HepG2 (cell line): ENCODE measurements around the gene DTX4. TPM values are rescaled to one million over a fixed set of nuclear protein-coding genes. Genes with fewer than 3 reads are reported as not detected.

Source experiments
- ATAC-seq: fragments of 200-7000 bp; cut with Tn5 transposase; 3 replicates; pipeline ENCODE4 v1.9.1; 2020; ENCODE audit warnings: mild to moderate bottlenecking, moderate library complexity
- BruUV-seq: library from RNA; stranded (reverse); fragments of 400-500 nt; replicated peaks from 2 replicates; lab custom pipeline; 2021; lab: Mats Ljungman, UMichigan
- CTCF ChIA-PET: fragments of 300-600 bp; formaldehyde crosslinking; extraction: SDS; loops from one replicate; lab custom pipeline; 2021; ENCODE audit warnings: low total read pairs, inconsistent platforms, low intra/inter-chr PET ratio; lab: Yijun Ruan, JAX
- POLR2A ChIA-PET: fragments of 350-600 bp; sonication (Branson Sonifier 250); formaldehyde crosslinking; loops from one replicate; lab custom pipeline; 2020; ENCODE audit warnings: antibody characterized with exemption, inconsistent platforms; lab: Yijun Ruan, JAX
- DNase-seq: peaks from one replicate; pipeline ENCODE4 v3.0.0-alpha.2; 2015; ENCODE audit warnings: low spot score
- FAIRE-seq: peaks from 3 replicates; lab custom pipeline; 2011; peaks lifted over from hg19 to GRCh38; lab: Jason Lieb, UNC
- H2AFZ ChIP-seq: one replicate; pipeline ENCODE4 v1.6.1; 2011; ENCODE audit warnings: low read length, inconsistent platforms
- H3K27ac ChIP-seq: fragments of 300-600 bp; 3 replicates; pipeline ENCODE4 v1.8.0; 2011; ENCODE audit warnings: mixed run types, mild to moderate bottlenecking, mixed read lengths, low read length, inconsistent platforms; ENCODE audit not compliant: insufficient read depth; ENCODE audit errors: extremely low read length
- H3K27me3 ChIP-seq, 2 experiments: fragments of 200-600 bp in 1 of 2; 2 replicates in 1 of 2; 3 replicates in 1 of 2; pipeline versions ENCODE4 v1.6.0 to v1.8.0; 2011; ENCODE audit warnings: low read length in 2 of 2, mild to moderate bottlenecking in 2 of 2, moderate library complexity in 2 of 2, inconsistent platforms in 1 of 2; ENCODE audit not compliant: insufficient read depth in 2 of 2, control insufficient read depth in 1 of 2
- H3K36me3 ChIP-seq, 2 experiments: fragments of 200-600 bp in 1 of 2; replicated peaks in 1 of 2; 2 replicates in 1 of 2; 3 replicates in 1 of 2; pipeline versions ENCODE4 v1.5.1 to v1.8.0; 2011; ENCODE audit warnings: low read length in 2 of 2, inconsistent platforms in 1 of 2; ENCODE audit not compliant: insufficient read depth in 2 of 2, control insufficient read depth in 1 of 2
- H3K4me1 ChIP-seq: 2 replicates; pipeline ENCODE4 v1.5.1; 2012; ENCODE audit warnings: low read length, inconsistent platforms; ENCODE audit not compliant: insufficient read depth
- H3K4me2 ChIP-seq: 2 replicates; pipeline ENCODE4 v1.6.0; 2011; ENCODE audit warnings: low read depth, low read length, inconsistent platforms
- H3K4me3 ChIP-seq, 3 experiments: fragments of 200-600 bp in 1 of 3; sonication (generic), shearing (Covaris generic) in 1 of 3; replicated peaks in 1 of 3; 2 replicates each; pipeline ENCODE4 v1.5.1; 2011 to 2016; ENCODE audit warnings: low read length in 3 of 3, inconsistent platforms in 2 of 3, low read depth in 2 of 3, mild to moderate bottlenecking in 2 of 3, control low read depth in 1 of 3, mixed read lengths in 1 of 3; ENCODE audit not compliant: insufficient read depth in 1 of 3
- H3K79me2 ChIP-seq: one replicate; pipeline ENCODE4 v1.6.1; 2011; ENCODE audit warnings: low read length, inconsistent platforms; ENCODE audit not compliant: insufficient read depth
- H3K9ac ChIP-seq: 2 replicates; pipeline ENCODE4 v1.6.0; 2011; ENCODE audit warnings: mild to moderate bottlenecking, low read depth, low read length, inconsistent platforms; ENCODE audit not compliant: insufficient read depth
- H3K9me3 ChIP-seq: 2 replicates; pipeline ENCODE4 v1.5.1; 2012; ENCODE audit warnings: mild to moderate bottlenecking, low read length
- H4K20me1 ChIP-seq: 2 replicates; pipeline ENCODE4 v1.6.0; 2011; ENCODE audit warnings: inconsistent platforms, mild to moderate bottlenecking, low read length, moderate library complexity; ENCODE audit not compliant: insufficient read depth
- HOXA3 ChIP-seq: sonication (generic); formaldehyde crosslinking; IDR thresholded peaks from 2 replicates; pipeline ENCODE4 v1.5.0; 2020; ENCODE audit warnings: missing genetic modification reagents
- KMT2B ChIP-seq: IDR thresholded peaks from 2 replicates; pipeline ENCODE4 v1.6.1; 2016; ENCODE audit warnings: missing genetic modification reagents, missing compliant biosample characterization
- MAFG ChIP-seq: sonication (generic); formaldehyde crosslinking; IDR thresholded peaks from 2 replicates; pipeline ENCODE4 v1.5.1; 2020; ENCODE audit warnings: mild to moderate bottlenecking, missing genetic modification reagents
- PRMT3 ChIP-seq: sonication (generic); formaldehyde crosslinking; IDR thresholded peaks from 2 replicates; pipeline ENCODE4 v1.8.1; 2022; ENCODE audit warnings: low read depth, mild to moderate bottlenecking, moderate library complexity, missing genetic modification reagents, borderline replicate concordance
- TRIM24 ChIP-seq: sonication (generic); formaldehyde crosslinking; IDR thresholded peaks from 2 replicates; pipeline ENCODE4 v1.8.0; 2022; ENCODE audit warnings: mild to moderate bottlenecking, missing genetic modification reagents
- ZIK1 ChIP-seq: sonication (generic); formaldehyde crosslinking; IDR thresholded peaks from 2 replicates; pipeline ENCODE4 v1.5.0; 2020; ENCODE audit warnings: mild to moderate bottlenecking, low read depth, missing genetic modification reagents, borderline replicate concordance
- ZNF17 ChIP-seq: sonication (generic); formaldehyde crosslinking; IDR thresholded peaks from 2 replicates; pipeline ENCODE4 v1.5.0; 2020; ENCODE audit warnings: mild to moderate bottlenecking, missing genetic modification reagents
- ZNF180 ChIP-seq: sonication (generic); formaldehyde crosslinking; IDR thresholded peaks from 2 replicates; pipeline ENCODE4 v1.4.0; 2020; ENCODE audit warnings: low read depth, missing genetic modification reagents, borderline replicate concordance
- ZNF234 ChIP-seq: sonication (generic); formaldehyde crosslinking; conservative IDR thresholded peaks from 2 replicates; pipeline ENCODE4 v1.5.1; 2020; ENCODE audit warnings: mild to moderate bottlenecking, missing genetic modification reagents
- ZNF550 ChIP-seq: sonication (generic); formaldehyde crosslinking; IDR thresholded peaks from 2 replicates; pipeline ENCODE4 v1.4.0; 2020; ENCODE audit warnings: mild to moderate bottlenecking, missing genetic modification reagents, borderline replicate concordance
- WGBS: methylation state at CpG from one replicate; pipeline ENCODE4 v1.1.6; 2017; ENCODE audit warnings: low lambda C conversion rate; 5-methylcytosine and 5-hydroxymethylcytosine counted together
- in situ Hi-C: cut with HindIII; loops from 2 replicates; pipeline ENCODE4 v1.10.0; 2017; ENCODE audit warnings: low pct_unique_long_range_greater_than_20kb; ENCODE audit not compliant: extremely low pct_ligation_motif_present
- intact Hi-C: fragments of 100-400 bp; cut with micrococcal nuclease; formaldehyde crosslinking; loops from one replicate; pipeline ENCODE4 v1.10.0; 2022; ENCODE audit not compliant: unreplicated experiment
- polyA plus RNA-seq, 8 experiments: library from polyadenylated mRNA; depleted of rRNA in 3 of 8; stranded (reverse) in 7 of 8; unstranded in 1 of 8; fragments of >200 nt; fragmentation: Illumina TruSeq in 4 of 8; extraction: Trizol in 4 of 8; gene quantifications; 2 replicates each; pipeline versions ENCODE4 v1.2.1 to v1.2.3, GENCODE V29; 2011 to 2016; ENCODE audit warnings: low read depth in 4 of 8, missing spikeins in 1 of 8, mixed read lengths in 1 of 8; ENCODE audit not compliant: insufficient read depth in 1 of 8
- total RNA-seq, 5 experiments: library from RNA; depleted of rRNA; stranded (reverse); fragments of >200 nt; fragmentation: Illumina TruSeq; extraction: Trizol; gene quantifications; 2 replicates each; pipeline ENCODE4 v1.2.3, GENCODE V29; 2016; ENCODE audit warnings: low read depth in 1 of 5
- TF ChIP-seq, protein P1 (sequence below): sonication (generic); formaldehyde crosslinking; IDR thresholded peaks from 2 replicates; pipeline ENCODE4 v1.4.0; 2020; ENCODE audit warnings: mild to moderate bottlenecking, missing genetic modification reagents
- TF ChIP-seq, protein P2 (sequence below): sonication (generic); formaldehyde crosslinking; IDR thresholded peaks from 2 replicates; pipeline ENCODE4 v1.5.1; 2020; ENCODE audit warnings: mild to moderate bottlenecking, missing genetic modification reagents, borderline replicate concordance
- TF ChIP-seq, protein P3 (sequence below): IDR thresholded peaks from 2 replicates; pipeline ENCODE4 v1.6.1; 2012; ENCODE audit warnings: low read depth, low read length, improper control_type of control experiment
- TF ChIP-seq, protein P4 (sequence below): sonication (generic); formaldehyde crosslinking; IDR thresholded peaks from 2 replicates; pipeline ENCODE4 v1.8.1; 2023; ENCODE audit warnings: missing genetic modification reagents, inconsistent platforms, borderline replicate concordance

DTX4 gene
- total and polyA plus RNA-seq, 2 of the 13 experiments (the other 11 are each of a cell fraction or from before 2014, with no cell fraction given) = 0.67 to 5.6 TPM

DNA sequence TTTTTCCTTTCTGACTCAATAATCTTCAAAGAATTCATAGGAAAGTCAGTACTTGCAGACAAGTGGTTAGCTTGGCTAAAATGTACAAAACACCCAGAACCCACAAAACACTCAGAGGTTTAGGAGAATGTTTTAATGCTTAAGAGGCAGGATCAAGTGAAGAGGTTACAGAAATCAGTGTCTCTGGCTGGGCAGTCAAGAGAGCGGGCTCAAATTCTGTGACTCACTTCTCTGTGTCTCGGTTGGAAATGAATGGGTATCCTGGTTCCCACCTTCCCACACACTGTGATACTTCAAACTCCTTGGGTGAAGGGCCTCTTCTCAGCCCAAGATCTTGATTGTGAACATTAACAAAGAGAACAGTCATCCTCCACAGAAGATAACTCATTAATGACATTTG lies 37.0 kb downstream of the DTX4 start:
- ChIA-PET POLR2A (no interaction called here), CTCF (interaction anchor here (4.2 kb wide), 1 partner anchor 37 kb away, joined by 77 read pairs; the partner anchor contains the start of gene DTX4)
- 83% methylated on average over 2 of the region's 2 CpGs for whole genome bisulfite sequencing
- Histone ChIP-seq H3K9ac (no peak overlapping the region), H4K20me1 (no peaks in the 10 kb centered on the region), H3K4me1 (no peaks in the 10 kb centered on the region), H3K9me3 (no peaks in the 10 kb centered on the region), H2AFZ (no peak overlapping the region), H3K4me2 (no peak overlapping the region), H3K27me3 (no peaks in the 10 kb centered on the region), H3K79me2 (no peaks in the 10 kb centered on the region), H3K36me3 (peaks cover 3 to 5% of the 10 kb centered on the region in 2 experiments; a peak in 2 of 5 replicates), H3K4me3 (no peak overlapping the region), H3K27ac (no peak overlapping the region)
- intact Hi-C loops (loop anchor here (1.0 to 10.0 kb wide), 2 partner anchors 38 to 64 kb away; partner anchors contain the start of gene FAM111A), in situ Hi-C loops (loop anchor here (5.0 kb wide), 2 partner anchors 37 to 223 kb away; partner anchors contain the start of gene DTX4)
- DNase-seq = no peak
- ATAC-seq = no peak
- FAIRE-seq = no peak
- no TSS peak for BruUV-seq
- TF ChIP-seq ZNF234 (CRISPR knock-in tag) (no peak), TRIM24 (CRISPR knock-in tag) (no peak), PRMT3 (no peak), ZNF180 (no peak), HOXA3 (CRISPR knock-in tag) (no peak), MAFG (CRISPR knock-in tag) (no peak), ZNF550 (CRISPR knock-in tag) (no peak), ZIK1 (no peak), ZNF17 (CRISPR knock-in tag) (no peak), KMT2B (CRISPR knock-in tag) (no peak)
- TF ChIP-seq, protein P1, sequence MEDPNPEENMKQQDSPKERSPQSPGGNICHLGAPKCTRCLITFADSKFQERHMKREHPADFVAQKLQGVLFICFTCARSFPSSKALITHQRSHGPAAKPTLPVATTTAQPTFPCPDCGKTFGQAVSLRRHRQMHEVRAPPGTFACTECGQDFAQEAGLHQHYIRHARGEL (CRISPR knock-in tag) = no peak
- TF ChIP-seq, protein P2, sequence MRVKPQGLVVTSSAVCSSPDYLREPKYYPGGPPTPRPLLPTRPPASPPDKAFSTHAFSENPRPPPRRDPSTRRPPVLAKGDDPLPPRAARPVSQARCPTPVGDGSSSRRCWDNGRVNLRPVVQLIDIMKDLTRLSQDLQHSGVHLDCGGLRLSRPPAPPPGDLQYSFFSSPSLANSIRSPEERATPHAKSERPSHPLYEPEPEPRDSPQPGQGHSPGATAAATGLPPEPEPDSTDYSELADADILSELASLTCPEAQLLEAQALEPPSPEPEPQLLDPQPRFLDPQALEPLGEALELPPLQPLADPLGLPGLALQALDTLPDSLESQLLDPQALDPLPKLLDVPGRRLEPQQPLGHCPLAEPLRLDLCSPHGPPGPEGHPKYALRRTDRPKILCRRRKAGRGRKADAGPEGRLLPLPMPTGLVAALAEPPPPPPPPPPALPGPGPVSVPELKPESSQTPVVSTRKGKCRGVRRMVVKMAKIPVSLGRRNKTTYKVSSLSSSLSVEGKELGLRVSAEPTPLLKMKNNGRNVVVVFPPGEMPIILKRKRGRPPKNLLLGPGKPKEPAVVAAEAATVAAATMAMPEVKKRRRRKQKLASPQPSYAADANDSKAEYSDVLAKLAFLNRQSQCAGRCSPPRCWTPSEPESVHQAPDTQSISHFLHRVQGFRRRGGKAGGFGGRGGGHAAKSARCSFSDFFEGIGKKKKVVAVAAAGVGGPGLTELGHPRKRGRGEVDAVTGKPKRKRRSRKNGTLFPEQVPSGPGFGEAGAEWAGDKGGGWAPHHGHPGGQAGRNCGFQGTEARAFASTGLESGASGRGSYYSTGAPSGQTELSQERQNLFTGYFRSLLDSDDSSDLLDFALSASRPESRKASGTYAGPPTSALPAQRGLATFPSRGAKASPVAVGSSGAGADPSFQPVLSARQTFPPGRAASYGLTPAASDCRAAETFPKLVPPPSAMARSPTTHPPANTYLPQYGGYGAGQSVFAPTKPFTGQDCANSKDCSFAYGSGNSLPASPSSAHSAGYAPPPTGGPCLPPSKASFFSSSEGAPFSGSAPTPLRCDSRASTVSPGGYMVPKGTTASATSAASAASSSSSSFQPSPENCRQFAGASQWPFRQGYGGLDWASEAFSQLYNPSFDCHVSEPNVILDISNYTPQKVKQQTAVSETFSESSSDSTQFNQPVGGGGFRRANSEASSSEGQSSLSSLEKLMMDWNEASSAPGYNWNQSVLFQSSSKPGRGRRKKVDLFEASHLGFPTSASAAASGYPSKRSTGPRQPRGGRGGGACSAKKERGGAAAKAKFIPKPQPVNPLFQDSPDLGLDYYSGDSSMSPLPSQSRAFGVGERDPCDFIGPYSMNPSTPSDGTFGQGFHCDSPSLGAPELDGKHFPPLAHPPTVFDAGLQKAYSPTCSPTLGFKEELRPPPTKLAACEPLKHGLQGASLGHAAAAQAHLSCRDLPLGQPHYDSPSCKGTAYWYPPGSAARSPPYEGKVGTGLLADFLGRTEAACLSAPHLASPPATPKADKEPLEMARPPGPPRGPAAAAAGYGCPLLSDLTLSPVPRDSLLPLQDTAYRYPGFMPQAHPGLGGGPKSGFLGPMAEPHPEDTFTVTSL (CRISPR knock-in tag) = no peak
- TF ChIP-seq, protein P3, sequence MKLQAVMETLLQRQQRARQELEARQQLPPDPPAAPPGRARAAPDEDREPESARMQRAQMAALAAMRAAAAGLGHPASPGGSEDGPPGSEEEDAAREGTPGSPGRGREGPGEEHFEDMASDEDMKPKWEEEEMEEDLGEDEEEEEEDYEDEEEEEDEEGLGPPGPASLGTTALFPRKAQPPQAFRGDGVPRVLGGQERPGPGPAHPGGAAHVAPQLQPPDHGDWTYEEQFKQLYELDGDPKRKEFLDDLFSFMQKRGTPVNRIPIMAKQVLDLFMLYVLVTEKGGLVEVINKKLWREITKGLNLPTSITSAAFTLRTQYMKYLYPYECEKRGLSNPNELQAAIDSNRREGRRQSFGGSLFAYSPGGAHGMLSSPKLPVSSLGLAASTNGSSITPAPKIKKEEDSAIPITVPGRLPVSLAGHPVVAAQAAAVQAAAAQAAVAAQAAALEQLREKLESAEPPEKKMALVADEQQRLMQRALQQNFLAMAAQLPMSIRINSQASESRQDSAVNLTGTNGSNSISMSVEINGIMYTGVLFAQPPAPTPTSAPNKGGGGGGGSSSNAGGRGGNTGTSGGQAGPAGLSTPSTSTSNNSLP = no peak
- TF ChIP-seq, protein P4, sequence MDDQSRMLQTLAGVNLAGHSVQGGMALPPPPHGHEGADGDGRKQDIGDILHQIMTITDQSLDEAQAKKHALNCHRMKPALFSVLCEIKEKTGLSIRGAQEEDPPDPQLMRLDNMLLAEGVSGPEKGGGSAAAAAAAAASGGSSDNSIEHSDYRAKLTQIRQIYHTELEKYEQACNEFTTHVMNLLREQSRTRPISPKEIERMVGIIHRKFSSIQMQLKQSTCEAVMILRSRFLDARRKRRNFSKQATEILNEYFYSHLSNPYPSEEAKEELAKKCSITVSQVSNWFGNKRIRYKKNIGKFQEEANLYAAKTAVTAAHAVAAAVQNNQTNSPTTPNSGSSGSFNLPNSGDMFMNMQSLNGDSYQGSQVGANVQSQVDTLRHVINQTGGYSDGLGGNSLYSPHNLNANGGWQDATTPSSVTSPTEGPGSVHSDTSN (CRISPR knock-in tag) = no peak
